Sigmoid colon (tissue), 4 donors: ENCODE data around the gene PPP4R4.

Experiments used
- EP300 ChIP-seq, 4 donors: sonication (generic); formaldehyde crosslinking; IDR thresholded peaks; one replicate each; pipeline ENCODE4 v1.6.1; 2017; ENCODE audit warnings: antibody characterized with exemption in 4 of 4
- TF ChIP-seq, protein P1 (sequence below), 4 experiments: fragments of 450-650 bp in 3 of 4; fragments of 200-600 bp in 1 of 4; IDR thresholded peaks; one replicate each; pipeline ENCODE4 v1.5.1; 2016 to 2019; ENCODE audit warnings: antibody characterized with exemption in 4 of 4, mild to moderate bottlenecking in 3 of 4, moderate library complexity in 2 of 4

DNA sequence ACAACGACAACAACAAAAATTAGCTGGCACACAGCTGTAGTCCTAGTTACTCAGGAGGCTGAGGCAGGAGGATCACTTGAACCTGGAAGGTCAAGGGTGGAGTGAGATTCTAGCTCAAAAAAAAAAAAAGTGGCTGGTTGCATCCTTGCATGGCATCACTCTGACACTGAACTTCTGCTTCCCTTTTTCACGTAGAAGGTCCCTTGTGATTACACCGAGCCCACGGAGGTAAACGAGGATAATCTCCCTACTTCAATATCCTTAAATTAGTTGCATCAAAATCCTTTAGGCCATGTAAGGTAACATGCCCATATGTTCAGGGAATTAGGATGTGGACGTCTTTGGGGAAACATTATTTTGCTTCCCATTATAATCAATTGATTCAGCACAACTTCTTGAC lies 4.0 kb upstream of the PPP4R4 start:
- TF ChIP-seq, protein P1, sequence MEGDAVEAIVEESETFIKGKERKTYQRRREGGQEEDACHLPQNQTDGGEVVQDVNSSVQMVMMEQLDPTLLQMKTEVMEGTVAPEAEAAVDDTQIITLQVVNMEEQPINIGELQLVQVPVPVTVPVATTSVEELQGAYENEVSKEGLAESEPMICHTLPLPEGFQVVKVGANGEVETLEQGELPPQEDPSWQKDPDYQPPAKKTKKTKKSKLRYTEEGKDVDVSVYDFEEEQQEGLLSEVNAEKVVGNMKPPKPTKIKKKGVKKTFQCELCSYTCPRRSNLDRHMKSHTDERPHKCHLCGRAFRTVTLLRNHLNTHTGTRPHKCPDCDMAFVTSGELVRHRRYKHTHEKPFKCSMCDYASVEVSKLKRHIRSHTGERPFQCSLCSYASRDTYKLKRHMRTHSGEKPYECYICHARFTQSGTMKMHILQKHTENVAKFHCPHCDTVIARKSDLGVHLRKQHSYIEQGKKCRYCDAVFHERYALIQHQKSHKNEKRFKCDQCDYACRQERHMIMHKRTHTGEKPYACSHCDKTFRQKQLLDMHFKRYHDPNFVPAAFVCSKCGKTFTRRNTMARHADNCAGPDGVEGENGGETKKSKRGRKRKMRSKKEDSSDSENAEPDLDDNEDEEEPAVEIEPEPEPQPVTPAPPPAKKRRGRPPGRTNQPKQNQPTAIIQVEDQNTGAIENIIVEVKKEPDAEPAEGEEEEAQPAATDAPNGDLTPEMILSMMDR (IDR thresholded peaks at IDR 0.05) = no peak
- TF ChIP-seq EP300 (IDR thresholded peaks at IDR 0.05) = no peak
